H9 (cell line): Measurements from ENCODE around the gene GM2A. TPM values are rescaled to one million over a fixed set of nuclear protein-coding genes. Genes with fewer than 3 reads are reported as not detected.
A peak's percentile ranks its signal among the peaks of the same experiment; 100 is the strongest.

Source experiments
- DNase-seq: peaks from one replicate; pipeline ENCODE4 v3.0.0-alpha.2; 2017
- H2AFZ ChIP-seq: one replicate; pipeline ENCODE4 v1.6.1; 2013; ENCODE audit warnings: mild to moderate bottlenecking, low read length, control low read depth, moderate library complexity
- H2AK5ac ChIP-seq: 2 replicates; pipeline ENCODE4 v1.6.1; 2013; ENCODE audit warnings: low read length, control low read depth, mixed read lengths; ENCODE audit not compliant: insufficient read length
- H2BK120ac ChIP-seq: one replicate; pipeline ENCODE4 v1.6.1; 2013; ENCODE audit warnings: low read depth, mild to moderate bottlenecking, low read length, control low read depth, inconsistent platforms; ENCODE audit not compliant: poor library complexity, severe bottlenecking
- H2BK12ac ChIP-seq: 2 replicates; pipeline ENCODE4 v1.6.1; 2013; ENCODE audit warnings: low read length, control low read depth, mixed read lengths, low read depth; ENCODE audit not compliant: insufficient read length
- H2BK15ac ChIP-seq: 2 replicates; pipeline ENCODE4 v1.6.1; 2013; ENCODE audit warnings: low read depth, low read length, control low read depth
- H2BK20ac ChIP-seq: one replicate; pipeline ENCODE4 v1.6.1; 2013; ENCODE audit warnings: low read depth, mild to moderate bottlenecking, low read length, control low read depth, inconsistent platforms; ENCODE audit not compliant: poor library complexity, severe bottlenecking
- H2BK5ac ChIP-seq: 2 replicates; pipeline ENCODE4 v1.6.1; 2013; ENCODE audit warnings: low read length, control low read depth, mixed read lengths; ENCODE audit not compliant: insufficient read length
- H3K14ac ChIP-seq: 2 replicates; pipeline ENCODE4 v1.6.1; 2013; ENCODE audit warnings: low read length, control low read depth; ENCODE audit not compliant: insufficient read depth
- H3K18ac ChIP-seq: 2 replicates; pipeline ENCODE4 v1.6.1; 2013; ENCODE audit warnings: low read depth, mild to moderate bottlenecking, mixed read lengths, low read length, control low read depth; ENCODE audit not compliant: insufficient read length
- H3K23ac ChIP-seq: 2 replicates; pipeline ENCODE4 v1.6.1; 2013; ENCODE audit warnings: low read length, control low read depth, mixed read lengths, low read depth; ENCODE audit not compliant: insufficient read length
- H3K23me2 ChIP-seq: 2 replicates; pipeline ENCODE4 v1.6.1; 2013; ENCODE audit warnings: low read depth, mild to moderate bottlenecking, mixed read lengths, low read length, control low read depth; ENCODE audit not compliant: insufficient read length, poor library complexity, severe bottlenecking
- H3K27ac ChIP-seq: 2 replicates; pipeline ENCODE4 v1.5.1; 2013; ENCODE audit warnings: low read length, control low read depth, mixed read lengths, low read depth; ENCODE audit not compliant: insufficient read length
- H3K27me3 ChIP-seq: 2 replicates; pipeline ENCODE4 v1.6.1; 2013; ENCODE audit warnings: low read length, control low read depth, inconsistent platforms; ENCODE audit not compliant: insufficient read depth
- H3K4ac ChIP-seq: 2 replicates; pipeline ENCODE4 v1.6.1; 2013; ENCODE audit warnings: low read depth, mild to moderate bottlenecking, control low read depth, inconsistent platforms, low read length, moderate library complexity
- H3K4me1 ChIP-seq: 2 replicates; pipeline ENCODE4 v1.6.1; 2013; ENCODE audit warnings: low read length, control low read depth, inconsistent platforms; ENCODE audit not compliant: insufficient read depth
- H3K4me2 ChIP-seq: 2 replicates; pipeline ENCODE4 v1.6.1; 2013; ENCODE audit warnings: low read length, control low read depth, mixed read lengths; ENCODE audit not compliant: insufficient read length, insufficient read depth
- H3K56ac ChIP-seq: 2 replicates; pipeline ENCODE4 v1.6.1; 2013; ENCODE audit warnings: low read depth, mild to moderate bottlenecking, mixed read lengths, low read length, control low read depth; ENCODE audit not compliant: insufficient read length
- H3K79me1 ChIP-seq: 2 replicates; pipeline ENCODE4 v1.6.1; 2013; ENCODE audit warnings: low read depth, mild to moderate bottlenecking, moderate library complexity, low read length, control low read depth, inconsistent platforms; ENCODE audit not compliant: insufficient read depth, poor library complexity, severe bottlenecking
- H3K79me2 ChIP-seq: 2 replicates; pipeline ENCODE4 v1.6.1; 2013; ENCODE audit warnings: low read length, control low read depth, inconsistent platforms; ENCODE audit not compliant: insufficient read depth
- H3K9ac ChIP-seq: 2 replicates; pipeline ENCODE4 v1.6.1; 2013; ENCODE audit warnings: low read length, control low read depth, mixed read lengths; ENCODE audit not compliant: insufficient read length; ENCODE audit errors: extremely low read depth
- H3K9me3 ChIP-seq: one replicate; pipeline ENCODE4 v1.6.1; 2013; ENCODE audit warnings: low read depth, low read length, inconsistent platforms; ENCODE audit not compliant: control insufficient read depth
- H3T11ph ChIP-seq: one replicate; pipeline ENCODE4 v1.6.1; 2013; ENCODE audit warnings: mild to moderate bottlenecking, low read length, control low read depth, inconsistent platforms
- H4K20me1 ChIP-seq: one replicate; pipeline ENCODE4 v1.6.1; 2013; ENCODE audit not compliant: control insufficient read depth, insufficient read length, insufficient read depth
- H4K5ac ChIP-seq: 2 replicates; pipeline ENCODE4 v1.6.1; 2013; ENCODE audit warnings: low read depth, mild to moderate bottlenecking, mixed read lengths, low read length, control low read depth; ENCODE audit not compliant: insufficient read length
- H4K8ac ChIP-seq: replicated peaks from 2 replicates; pipeline ENCODE4 v1.6.1; 2013; ENCODE audit warnings: low read length, control low read depth, mixed read lengths, low read depth; ENCODE audit not compliant: insufficient read length
- H4K91ac ChIP-seq: 2 replicates; pipeline ENCODE4 v1.6.1; 2013; ENCODE audit warnings: low read depth, mild to moderate bottlenecking, moderate library complexity, mixed read lengths, low read length, control low read depth; ENCODE audit not compliant: insufficient read length
- H3K27ac Mint-ChIP-seq, 3 experiments: 2 replicates in 2 of 3; 3 replicates in 1 of 3; pipeline ENCODE4 v1.8.0; 2020 to 2021; ENCODE audit warnings: mixed read lengths in 3 of 3, mild to moderate bottlenecking in 1 of 3, moderate library complexity in 1 of 3
- H3K27me3 Mint-ChIP-seq: 2 replicates; pipeline ENCODE4 v1.8.0; 2021; ENCODE audit warnings: low read depth, mild to moderate bottlenecking, moderate library complexity, mixed read lengths
- H3K36me3 Mint-ChIP-seq, 3 experiments: 2 replicates in 2 of 3; 3 replicates in 1 of 3; pipeline ENCODE4 v1.8.0; 2020 to 2021; ENCODE audit warnings: low read depth in 3 of 3, mixed read lengths in 3 of 3; ENCODE audit not compliant: insufficient read depth in 1 of 3
- H3K4me1 Mint-ChIP-seq, 2 experiments: 2 replicates each; pipeline ENCODE4 v1.8.0; 2020; ENCODE audit warnings: mixed read lengths in 2 of 2
- H3K4me3 Mint-ChIP-seq, 2 experiments: 2 replicates in 1 of 2; 3 replicates in 1 of 2; pipeline ENCODE4 v1.8.0; 2020 to 2021; ENCODE audit warnings: mild to moderate bottlenecking in 2 of 2, mixed read lengths in 2 of 2, moderate library complexity in 1 of 2
- H3K9me3 Mint-ChIP-seq, 2 experiments: 2 replicates in 1 of 2; 3 replicates in 1 of 2; pipeline ENCODE4 v1.8.0; 2020; ENCODE audit warnings: mild to moderate bottlenecking in 2 of 2, mixed read lengths in 2 of 2, moderate library complexity in 1 of 2
- WGBS: extraction: QIAGEN DNeasy Blood & Tissue Kit; methylation state at CpG from one replicate; pipeline ENCODE4 v1.1.7; 2013; ENCODE audit warnings: missing lambda C conversion rate, low lambda C conversion rate, mixed read lengths; ENCODE audit not compliant: insufficient read length; ENCODE audit errors: extremely low coverage; 5-methylcytosine and 5-hydroxymethylcytosine counted together
- total RNA-seq: library from RNA; stranded (reverse); gene quantifications from 2 replicates; pipeline ENCODE4 v1.2.1, GENCODE V29; 2021
- TF ChIP-seq, protein P1 (sequence below): fragments of 200-600 bp; sonication (generic); conservative IDR thresholded peaks from 3 replicates; pipeline ENCODE4 v1.8.0; 2021; ENCODE audit warnings: antibody characterized with exemption, mild to moderate bottlenecking

Gene GM2A
- total RNA-seq, 1 experiment from 2014 or later, result 27.8 TPM

GRCh38 chr5:151222790-151223446 is 30.1 kb upstream of the GM2A start:
- no peak overlapping the region for H4K91ac ChIP-seq
- H3K27ac ChIP-seq, result no peak overlapping the region
- TF ChIP-seq, protein P1, sequence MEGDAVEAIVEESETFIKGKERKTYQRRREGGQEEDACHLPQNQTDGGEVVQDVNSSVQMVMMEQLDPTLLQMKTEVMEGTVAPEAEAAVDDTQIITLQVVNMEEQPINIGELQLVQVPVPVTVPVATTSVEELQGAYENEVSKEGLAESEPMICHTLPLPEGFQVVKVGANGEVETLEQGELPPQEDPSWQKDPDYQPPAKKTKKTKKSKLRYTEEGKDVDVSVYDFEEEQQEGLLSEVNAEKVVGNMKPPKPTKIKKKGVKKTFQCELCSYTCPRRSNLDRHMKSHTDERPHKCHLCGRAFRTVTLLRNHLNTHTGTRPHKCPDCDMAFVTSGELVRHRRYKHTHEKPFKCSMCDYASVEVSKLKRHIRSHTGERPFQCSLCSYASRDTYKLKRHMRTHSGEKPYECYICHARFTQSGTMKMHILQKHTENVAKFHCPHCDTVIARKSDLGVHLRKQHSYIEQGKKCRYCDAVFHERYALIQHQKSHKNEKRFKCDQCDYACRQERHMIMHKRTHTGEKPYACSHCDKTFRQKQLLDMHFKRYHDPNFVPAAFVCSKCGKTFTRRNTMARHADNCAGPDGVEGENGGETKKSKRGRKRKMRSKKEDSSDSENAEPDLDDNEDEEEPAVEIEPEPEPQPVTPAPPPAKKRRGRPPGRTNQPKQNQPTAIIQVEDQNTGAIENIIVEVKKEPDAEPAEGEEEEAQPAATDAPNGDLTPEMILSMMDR, result no peak
- no peak overlapping the region for H2AK5ac ChIP-seq
- no peak overlapping the region for H2BK5ac ChIP-seq
- no peaks in the 10 kb centered on the region for H3K27me3 ChIP-seq
- H4K20me1 ChIP-seq, result no peaks in the 10 kb centered on the region
- no peak overlapping the region for H4K8ac ChIP-seq
- no peaks in the 10 kb centered on the region for H3K4me1 ChIP-seq
- peak; percentile 49 for DNase-seq
- Mint-ChIP-seq H3K9me3 (no peaks in the 10 kb centered on the region), H3K27me3 (peaks cover 17% of the 10 kb centered on the region), H3K4me3 (peak overlapping the region; percentile 73 to 83), H3K27ac (no peak overlapping the region), H3K4me1 (peaks cover 17 to 22% of the 10 kb centered on the region in 2 experiments), H3K36me3 (peaks cover 0 to 2% (median 0%) of the 10 kb centered on the region in 3 experiments; a peak in 1 of 7 replicates)
- H2BK12ac ChIP-seq, result no peak overlapping the region
- H3K18ac ChIP-seq, result no peak overlapping the region
- no peak overlapping the region for H2BK120ac ChIP-seq
- H3K23ac ChIP-seq, result no peak overlapping the region
- H3K4me2 ChIP-seq, result peak overlapping the region; percentile 74
- no peaks in the 10 kb centered on the region for H3K9me3 ChIP-seq
- no peak overlapping the region for H2BK15ac ChIP-seq
- no peaks in the 10 kb centered on the region for H3K79me1 ChIP-seq
- WGBS, result no CpG with 5 or more reads among the region's 4 CpGs
- H3K14ac ChIP-seq, result no peak overlapping the region
- no peak overlapping the region for H2BK20ac ChIP-seq
- no peak overlapping the region for H3K9ac ChIP-seq
- H3K23me2 ChIP-seq, result peaks cover 3% of the 10 kb centered on the region
- H3T11ph ChIP-seq, result no peak overlapping the region
- no peak overlapping the region for H3K56ac ChIP-seq
- no peak overlapping the region for H2AFZ ChIP-seq
- no peak overlapping the region for H4K5ac ChIP-seq
- no peaks in the 10 kb centered on the region for H3K79me2 ChIP-seq
- H3K4ac ChIP-seq, result no peak overlapping the region
